Measurements from ENCODE around the gene KLHL36. TPM values are rescaled to one million over a fixed set of nuclear protein-coding genes. Genes with fewer than 3 reads are reported as not detected.

Gene KLHL36
- total RNA-seq, 1 donor from 2014 or later = 49.0 TPM

DNA sequence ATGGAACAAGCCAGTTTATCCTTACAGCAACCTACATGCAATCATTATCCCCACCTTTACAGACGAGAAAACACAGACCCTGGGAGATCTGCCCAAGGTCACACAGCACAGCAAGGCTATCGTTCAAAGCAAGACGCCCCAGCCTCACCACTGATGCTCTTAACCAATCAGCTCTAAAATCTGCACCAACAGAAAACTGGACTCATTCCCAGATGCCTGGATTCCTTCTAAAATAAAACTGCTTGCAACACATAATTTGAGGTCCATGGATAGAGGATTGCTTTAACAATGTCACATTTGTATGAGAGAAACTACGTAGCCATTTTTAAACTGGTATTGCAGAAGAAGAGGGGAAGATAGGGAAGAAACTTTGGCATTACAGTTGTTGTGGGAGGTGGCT lies 37.3 kb upstream of the KLHL36 start:
- Mint-ChIP-seq H3K27me3 (ENCODE audit: low read depth, unreplicated experiment) (no peaks in the 10 kb centered on the region), H3K27ac (ENCODE audit: unreplicated experiment) (no peak overlapping the region), H3K4me3 (ENCODE audit: unreplicated experiment) (no peak overlapping the region), H3K36me3 (ENCODE audit: low read depth, unreplicated experiment) (peaks cover 35% of the 10 kb centered on the region), H3K9me3 (ENCODE audit: unreplicated experiment) (no peaks in the 10 kb centered on the region), H3K4me1 (ENCODE audit: low read depth, unreplicated experiment) (peaks cover 32% of the 10 kb centered on the region)
- Histone ChIP-seq H3K4me1 (ENCODE audit: insufficient read depth, low read length) (peaks cover 16% of the 10 kb centered on the region), H3K36me3 (ENCODE audit: insufficient read depth, low read length) (peaks cover 26% of the 10 kb centered on the region), H2AFZ (ENCODE audit: low read depth, low read length) (no peak overlapping the region), H3K9ac (ENCODE audit: low read length) (no peak overlapping the region), H3K4me2 (ENCODE audit: low read length) (no peak overlapping the region), H3K9me3 (ENCODE audit: insufficient read depth, low read depth, low read length) (no peaks in the 10 kb centered on the region), H3K4me3 (ENCODE audit: insufficient read depth, low read depth, low read length) (no peak overlapping the region), H3K79me2 (ENCODE audit: insufficient read depth, low read length) (peaks cover 99% of the 10 kb centered on the region), H3K27ac (ENCODE audit: low read depth, low read length) (no peak overlapping the region), H4K20me1 (ENCODE audit: insufficient read depth, low read length) (peaks cover 100% of the 10 kb centered on the region), H3K27me3 (ENCODE audit: insufficient read depth, low read length) (no peaks in the 10 kb centered on the region)
- FAIRE-seq (no peak), DNase-seq (ENCODE audit: low read depth) (no peak)
- TF ChIP-seq EZH2 (IDR thresholded peaks at IDR 0.05; ENCODE audit: insufficient read depth, low read length) = no peak
- TF ChIP-seq, protein P1, sequence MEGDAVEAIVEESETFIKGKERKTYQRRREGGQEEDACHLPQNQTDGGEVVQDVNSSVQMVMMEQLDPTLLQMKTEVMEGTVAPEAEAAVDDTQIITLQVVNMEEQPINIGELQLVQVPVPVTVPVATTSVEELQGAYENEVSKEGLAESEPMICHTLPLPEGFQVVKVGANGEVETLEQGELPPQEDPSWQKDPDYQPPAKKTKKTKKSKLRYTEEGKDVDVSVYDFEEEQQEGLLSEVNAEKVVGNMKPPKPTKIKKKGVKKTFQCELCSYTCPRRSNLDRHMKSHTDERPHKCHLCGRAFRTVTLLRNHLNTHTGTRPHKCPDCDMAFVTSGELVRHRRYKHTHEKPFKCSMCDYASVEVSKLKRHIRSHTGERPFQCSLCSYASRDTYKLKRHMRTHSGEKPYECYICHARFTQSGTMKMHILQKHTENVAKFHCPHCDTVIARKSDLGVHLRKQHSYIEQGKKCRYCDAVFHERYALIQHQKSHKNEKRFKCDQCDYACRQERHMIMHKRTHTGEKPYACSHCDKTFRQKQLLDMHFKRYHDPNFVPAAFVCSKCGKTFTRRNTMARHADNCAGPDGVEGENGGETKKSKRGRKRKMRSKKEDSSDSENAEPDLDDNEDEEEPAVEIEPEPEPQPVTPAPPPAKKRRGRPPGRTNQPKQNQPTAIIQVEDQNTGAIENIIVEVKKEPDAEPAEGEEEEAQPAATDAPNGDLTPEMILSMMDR (IDR thresholded peaks at IDR 0.05; ENCODE audit: insufficient read depth, low read depth, low read length) = no peak

DNA sequence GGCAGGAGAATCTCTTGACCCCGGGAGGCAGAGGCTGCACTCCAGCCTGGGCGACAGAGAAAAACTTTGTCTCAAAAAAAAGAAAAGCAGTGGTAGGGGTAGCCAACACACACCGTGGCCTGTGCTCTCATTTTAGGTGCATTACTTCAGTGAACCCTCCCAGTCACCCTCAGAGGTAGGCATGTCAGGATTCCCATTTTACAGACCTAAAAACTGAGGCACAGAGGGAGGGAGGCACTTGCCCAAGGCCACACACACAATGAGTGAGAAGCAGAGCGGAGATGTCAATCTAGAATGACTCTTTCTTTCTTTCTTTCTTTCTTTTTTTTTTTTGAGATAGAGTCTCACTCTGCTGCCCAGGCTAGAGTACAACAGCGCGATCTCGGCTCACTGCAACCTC lies 35.6 kb upstream of the KLHL36 start:
- Histone ChIP-seq H3K79me2 (ENCODE audit: insufficient read depth, low read length) (peaks cover 99% of the 10 kb centered on the region), H3K4me2 (ENCODE audit: low read length) (no peak overlapping the region), H3K36me3 (ENCODE audit: insufficient read depth, low read length) (peaks cover 26% of the 10 kb centered on the region), H3K4me3 (ENCODE audit: insufficient read depth, low read depth, low read length) (no peak overlapping the region), H3K4me1 (ENCODE audit: insufficient read depth, low read length) (peaks cover 17% of the 10 kb centered on the region), H3K9ac (ENCODE audit: low read length) (no peak overlapping the region), H3K27ac (ENCODE audit: low read depth, low read length) (no peak overlapping the region), H2AFZ (ENCODE audit: low read depth, low read length) (no peak overlapping the region), H3K9me3 (ENCODE audit: insufficient read depth, low read depth, low read length) (no peaks in the 10 kb centered on the region), H3K27me3 (ENCODE audit: insufficient read depth, low read length) (no peaks in the 10 kb centered on the region), H4K20me1 (ENCODE audit: insufficient read depth, low read length) (peaks cover 99% of the 10 kb centered on the region)
- Mint-ChIP-seq H3K9me3 (ENCODE audit: unreplicated experiment) (no peaks in the 10 kb centered on the region), H3K4me3 (ENCODE audit: unreplicated experiment) (no peak overlapping the region), H3K27me3 (ENCODE audit: low read depth, unreplicated experiment) (no peaks in the 10 kb centered on the region), H3K36me3 (ENCODE audit: low read depth, unreplicated experiment) (peaks cover 28% of the 10 kb centered on the region), H3K27ac (ENCODE audit: unreplicated experiment) (no peak overlapping the region), H3K4me1 (ENCODE audit: low read depth, unreplicated experiment) (peaks cover 37% of the 10 kb centered on the region)
- no peak for FAIRE-seq
- TF ChIP-seq, protein P1 (IDR thresholded peaks at IDR 0.05; ENCODE audit: insufficient read depth, low read depth, low read length) = no peak
- TF ChIP-seq EZH2 (IDR thresholded peaks at IDR 0.05; ENCODE audit: insufficient read depth, low read length) = no peak
- no peak for DNase-seq (ENCODE audit: low read depth)

DNA sequence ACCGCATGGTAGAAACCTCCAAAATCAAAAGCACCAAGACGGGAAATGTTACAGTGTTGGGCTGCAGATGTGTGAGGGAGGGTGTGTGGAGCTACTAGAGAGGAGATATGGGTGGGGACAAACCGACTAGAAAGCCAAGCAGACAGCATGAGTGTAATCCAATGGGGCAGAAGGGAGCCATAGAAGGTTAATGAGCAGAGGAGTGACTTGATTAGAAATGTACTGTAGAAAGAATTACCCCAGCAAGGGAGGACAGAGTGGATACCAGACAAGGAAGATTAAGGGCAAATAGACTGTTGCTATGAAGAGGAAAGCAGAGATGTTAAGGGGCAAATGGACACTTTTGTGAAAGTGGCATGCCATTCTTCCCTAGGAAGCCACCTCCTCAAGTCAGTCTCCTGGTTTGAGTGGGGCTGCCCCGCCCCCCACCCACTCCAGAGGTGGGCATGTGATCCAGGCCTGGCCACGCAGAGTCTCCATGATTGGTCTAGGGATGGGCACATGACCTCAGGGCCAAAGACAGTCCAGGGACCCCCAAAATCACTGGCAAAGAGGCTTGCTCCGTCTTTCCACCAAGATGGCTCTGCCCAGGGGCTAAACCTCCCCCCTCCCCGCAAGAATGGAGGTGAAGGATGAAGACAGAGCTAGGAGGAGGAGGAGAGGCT lies 34.8 kb upstream of the KLHL36 start:
- no peak overlapping the region for H3K4me3 Mint-ChIP-seq (ENCODE audit: unreplicated experiment)
- no peaks in the 10 kb centered on the region for H3K9me3 Mint-ChIP-seq (ENCODE audit: unreplicated experiment)
- Histone ChIP-seq H3K4me1 (ENCODE audit: insufficient read depth, low read length) (peaks cover 17% of the 10 kb centered on the region), H4K20me1 (ENCODE audit: insufficient read depth, low read length) (peaks cover 91% of the 10 kb centered on the region), H2AFZ (ENCODE audit: low read depth, low read length) (no peak overlapping the region), H3K27ac (ENCODE audit: low read depth, low read length) (no peak overlapping the region), H3K4me2 (ENCODE audit: low read length) (peak overlapping the region; percentile 94), H3K9ac (ENCODE audit: low read length) (no peak overlapping the region), H3K27me3 (ENCODE audit: insufficient read depth, low read length) (no peaks in the 10 kb centered on the region), H3K4me3 (ENCODE audit: insufficient read depth, low read depth, low read length) (no peak overlapping the region), H3K9me3 (ENCODE audit: insufficient read depth, low read depth, low read length) (no peaks in the 10 kb centered on the region), H3K36me3 (ENCODE audit: insufficient read depth, low read length) (peaks cover 26% of the 10 kb centered on the region), H3K79me2 (ENCODE audit: insufficient read depth, low read length) (peaks cover 91% of the 10 kb centered on the region)
- H3K36me3 Mint-ChIP-seq (ENCODE audit: low read depth, unreplicated experiment) = peaks cover 28% of the 10 kb centered on the region
- no peak for TF ChIP-seq EZH2 (IDR thresholded peaks at IDR 0.05; ENCODE audit: insufficient read depth, low read length)
- TF ChIP-seq, protein P1 (IDR thresholded peaks at IDR 0.05; ENCODE audit: insufficient read depth, low read depth, low read length) = no peak
- FAIRE-seq (no peak), DNase-seq (ENCODE audit: low read depth) (no peak)
- H3K27ac Mint-ChIP-seq (ENCODE audit: unreplicated experiment) = peak overlapping the region; percentile 59
- H3K4me1 Mint-ChIP-seq (ENCODE audit: low read depth, unreplicated experiment) = peaks cover 37% of the 10 kb centered on the region
- H3K27me3 Mint-ChIP-seq (ENCODE audit: low read depth, unreplicated experiment) = no peaks in the 10 kb centered on the region
